ENCODE data around the gene CAP1. TPM values are rescaled to one million over a fixed set of nuclear protein-coding genes. Genes with fewer than 3 reads are reported as not detected.

Gene CAP1
- total and polyA plus RNA-seq, 2 experiments from 2014 or later = 496 to 576 TPM

DNA sequence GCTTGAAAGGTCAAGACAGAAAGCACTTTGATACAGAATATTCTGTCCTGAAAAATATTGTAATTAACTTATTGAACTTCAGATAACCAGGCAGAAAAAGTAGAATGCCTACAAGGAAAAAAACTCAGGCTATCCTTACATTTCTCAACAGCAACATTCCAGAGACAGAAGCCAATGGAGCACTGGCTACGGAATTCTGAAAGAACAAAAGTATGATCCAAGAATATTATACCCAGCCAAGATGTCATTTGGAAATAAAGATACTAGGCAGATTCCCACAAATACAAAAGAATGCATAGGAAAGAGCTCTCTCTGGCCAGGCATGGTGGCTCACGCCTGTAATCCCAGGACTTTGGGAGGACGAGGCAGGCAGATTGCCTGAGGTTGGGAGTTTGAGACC lies 62.4 kb downstream of the CAP1 start:
- no peaks in the 10 kb centered on the region for H4K20me1 ChIP-seq (ENCODE audit: insufficient read depth)
- DNase-seq = no peak

DNA sequence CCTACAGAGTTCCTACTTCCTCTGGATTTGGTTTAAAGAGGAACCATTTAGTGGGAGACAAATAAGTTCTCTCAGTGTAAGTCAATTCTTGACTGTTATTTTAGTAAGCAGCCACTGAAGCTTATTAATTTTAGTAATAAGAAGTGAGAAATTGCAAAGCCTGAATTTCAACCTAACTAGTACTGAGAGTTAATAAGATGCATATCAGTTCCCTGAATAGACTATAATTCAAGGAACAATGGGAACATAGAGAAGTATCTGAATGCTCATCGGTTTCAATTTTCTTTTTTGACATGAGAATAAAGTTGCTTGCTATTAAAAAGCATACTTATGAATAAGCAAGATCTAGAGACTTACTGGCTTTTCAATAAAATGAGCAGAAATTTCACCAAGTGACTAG lies 64.5 kb downstream of the CAP1 start:
- H3K27ac ChIP-seq = no peak overlapping the region
- H3K27me3 ChIP-seq (replicated peaks; ENCODE audit: insufficient read depth) = peaks cover 11% of the 10 kb centered on the region
- WGBS, 2 experiments (ENCODE audit: low coverage in 1 of 2, low lambda C conversion rate in 2 of 2, missing lambda C conversion rate in 2 of 2) = 65 to 84% methylated on average over 1 of the region's 1 CpG
- no peaks in the 10 kb centered on the region for H3K36me3 ChIP-seq (ENCODE audit: low read depth)
- no peaks in the 10 kb centered on the region for H3K9me2 ChIP-seq (ENCODE audit: insufficient read depth)
- no peak overlapping the region for H3K4me2 ChIP-seq (ENCODE audit: unreplicated experiment)
- H3K9ac ChIP-seq = no peak overlapping the region
- H3K79me2 ChIP-seq (ENCODE audit: insufficient read depth) = no peaks in the 10 kb centered on the region
- no peak for TF ChIP-seq EZH2 (IDR thresholded peaks at IDR 0.05; ENCODE audit: insufficient read depth, poor library complexity, severe bottlenecking)
- TF ChIP-seq EZH2phosphoT487 (IDR thresholded peaks at IDR 0.05; ENCODE audit: insufficient read depth, low read depth) = no peak
- no peaks in the 10 kb centered on the region for H3K4me1 ChIP-seq (ENCODE audit: insufficient read depth)
- H3F3A ChIP-seq (ENCODE audit: insufficient read depth) = no peaks in the 10 kb centered on the region
- DNase-seq = no peak
- H2AFZ ChIP-seq = no peak overlapping the region
- no peak overlapping the region for H3K4me3 ChIP-seq
- H3K9me3 ChIP-seq (ENCODE audit: low read depth) = no peaks in the 10 kb centered on the region
- in situ Hi-C loops (cut with MboI) = no loop called here
- no peaks in the 10 kb centered on the region for H4K20me1 ChIP-seq (ENCODE audit: insufficient read depth)

More for the DNA sequence above, 62.4 kb downstream of the CAP1 start:
- Histone ChIP-seq H3K4me1 (ENCODE audit: insufficient read depth) (no peaks in the 10 kb centered on the region), H3K79me2 (ENCODE audit: insufficient read depth) (no peaks in the 10 kb centered on the region), H3K4me3 (no peak overlapping the region), H3K27me3 (replicated peaks; ENCODE audit: insufficient read depth) (peaks cover 7% of the 10 kb centered on the region; the same call in 1 of the 2 replicates), H3K9me3 (ENCODE audit: low read depth) (no peaks in the 10 kb centered on the region), H3K4me2 (ENCODE audit: unreplicated experiment) (no peak overlapping the region), H3K9ac (no peak overlapping the region), H2AFZ (no peak overlapping the region), H3F3A (ENCODE audit: insufficient read depth) (no peaks in the 10 kb centered on the region), H3K27ac (no peak overlapping the region), H3K9me2 (ENCODE audit: insufficient read depth) (no peaks in the 10 kb centered on the region), H3K36me3 (ENCODE audit: low read depth) (no peaks in the 10 kb centered on the region)
- 46 to 53% methylated on average over 3 of the region's 3 CpGs for WGBS, 2 experiments (ENCODE audit: low coverage in 1 of 2, low lambda C conversion rate in 2 of 2, missing lambda C conversion rate in 2 of 2)
- in situ Hi-C loops (cut with MboI) = no loop called here
- TF ChIP-seq EZH2phosphoT487 (IDR thresholded peaks at IDR 0.05; ENCODE audit: insufficient read depth, low read depth) = no peak
- no peak for TF ChIP-seq EZH2 (IDR thresholded peaks at IDR 0.05; ENCODE audit: insufficient read depth, poor library complexity, severe bottlenecking)

DNA sequence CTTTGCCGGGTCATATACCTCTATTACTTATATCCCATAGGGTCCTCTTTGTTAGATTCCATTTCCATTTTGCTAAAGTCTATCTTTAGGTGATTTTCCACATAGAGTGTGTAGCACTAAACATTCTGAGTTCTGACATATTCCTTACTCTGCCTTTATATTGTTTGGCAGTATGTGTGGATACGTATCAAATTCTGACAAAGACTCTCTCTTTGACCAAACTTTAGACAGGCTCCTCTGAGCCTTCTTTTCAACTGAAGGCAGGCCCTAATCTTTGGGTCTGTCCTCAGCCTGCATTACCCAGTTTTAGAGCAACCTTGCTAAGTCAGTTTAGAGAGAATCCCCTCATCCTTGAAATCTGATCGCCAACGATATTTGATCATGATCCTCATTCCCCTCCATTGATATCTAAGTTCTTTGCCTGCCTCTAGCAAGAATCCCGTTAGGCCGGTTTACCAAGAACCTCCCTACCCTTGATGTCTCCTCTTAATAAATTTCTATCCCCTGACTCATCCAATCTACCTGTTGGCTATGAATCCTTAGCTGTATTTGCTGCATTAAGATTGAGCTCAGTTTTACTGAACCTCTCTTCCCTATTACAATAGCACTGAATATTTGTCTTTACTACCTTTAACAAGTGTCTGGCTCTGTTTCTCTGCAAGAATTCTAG lies 66.9 kb downstream of the CAP1 start:
- Histone ChIP-seq H3K4me1 (ENCODE audit: insufficient read depth) (no peaks in the 10 kb centered on the region), H3K79me2 (ENCODE audit: insufficient read depth) (no peaks in the 10 kb centered on the region), H3F3A (ENCODE audit: insufficient read depth) (no peaks in the 10 kb centered on the region), H3K9me2 (ENCODE audit: insufficient read depth) (no peaks in the 10 kb centered on the region), H3K9me3 (ENCODE audit: low read depth) (no peaks in the 10 kb centered on the region), H3K4me3 (no peak overlapping the region), H3K27ac (no peak overlapping the region), H2AFZ (no peak overlapping the region), H3K9ac (no peak overlapping the region), H3K4me2 (ENCODE audit: unreplicated experiment) (no peak overlapping the region), H3K27me3 (replicated peaks; ENCODE audit: insufficient read depth) (peaks cover 16% of the 10 kb centered on the region), H4K20me1 (ENCODE audit: insufficient read depth) (no peaks in the 10 kb centered on the region), H3K36me3 (ENCODE audit: low read depth) (no peaks in the 10 kb centered on the region)
- no peak for DNase-seq
- in situ Hi-C loops (cut with MboI) = no loop called here
- TF ChIP-seq EZH2 (IDR thresholded peaks at IDR 0.05; ENCODE audit: insufficient read depth, poor library complexity, severe bottlenecking) = no peak
- TF ChIP-seq EZH2phosphoT487 (IDR thresholded peaks at IDR 0.05; ENCODE audit: insufficient read depth, low read depth) = no peak
- WGBS, 2 experiments (ENCODE audit: low coverage in 1 of 2, low lambda C conversion rate in 2 of 2, missing lambda C conversion rate in 2 of 2) = 72 to 74% methylated on average over 6 of the region's 6 CpGs

DNA sequence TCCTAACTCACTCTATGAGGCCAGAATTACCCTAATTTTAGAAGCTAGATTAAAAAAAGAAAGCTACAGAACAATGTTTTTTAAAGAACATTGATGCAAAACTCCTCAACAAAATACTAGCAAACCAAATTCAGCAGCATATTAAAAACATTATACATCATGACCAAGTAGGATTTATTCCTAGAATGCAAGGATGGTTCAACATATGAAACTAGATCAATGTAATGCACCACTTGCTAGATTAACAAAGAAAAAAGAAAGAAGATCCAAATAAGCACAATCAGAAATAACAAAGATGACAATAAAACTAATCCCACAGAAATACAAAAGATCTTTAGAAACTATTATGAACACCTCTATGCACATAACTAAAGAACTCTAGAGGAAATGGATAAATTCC lies 69.9 kb downstream of the CAP1 start:
- Histone ChIP-seq H3K79me2 (ENCODE audit: insufficient read depth) (no peaks in the 10 kb centered on the region), H3F3A (ENCODE audit: insufficient read depth) (no peaks in the 10 kb centered on the region), H3K9ac (no peak overlapping the region), H3K4me1 (ENCODE audit: insufficient read depth) (no peaks in the 10 kb centered on the region), H3K9me2 (ENCODE audit: insufficient read depth) (no peaks in the 10 kb centered on the region), H3K4me2 (ENCODE audit: unreplicated experiment) (no peak overlapping the region), H3K27me3 (replicated peaks; ENCODE audit: insufficient read depth) (peaks cover 14% of the 10 kb centered on the region), H4K20me1 (ENCODE audit: insufficient read depth) (no peaks in the 10 kb centered on the region), H3K4me3 (no peak overlapping the region), H2AFZ (no peak overlapping the region), H3K36me3 (ENCODE audit: low read depth) (no peaks in the 10 kb centered on the region), H3K27ac (no peak overlapping the region), H3K9me3 (ENCODE audit: low read depth) (no peaks in the 10 kb centered on the region)
- TF ChIP-seq EZH2 (IDR thresholded peaks at IDR 0.05; ENCODE audit: insufficient read depth, poor library complexity, severe bottlenecking) (no peak), EZH2phosphoT487 (IDR thresholded peaks at IDR 0.05; ENCODE audit: insufficient read depth, low read depth) (no peak)
- DNase-seq = no peak
- in situ Hi-C loops (cut with MboI) = no loop called here

DNA sequence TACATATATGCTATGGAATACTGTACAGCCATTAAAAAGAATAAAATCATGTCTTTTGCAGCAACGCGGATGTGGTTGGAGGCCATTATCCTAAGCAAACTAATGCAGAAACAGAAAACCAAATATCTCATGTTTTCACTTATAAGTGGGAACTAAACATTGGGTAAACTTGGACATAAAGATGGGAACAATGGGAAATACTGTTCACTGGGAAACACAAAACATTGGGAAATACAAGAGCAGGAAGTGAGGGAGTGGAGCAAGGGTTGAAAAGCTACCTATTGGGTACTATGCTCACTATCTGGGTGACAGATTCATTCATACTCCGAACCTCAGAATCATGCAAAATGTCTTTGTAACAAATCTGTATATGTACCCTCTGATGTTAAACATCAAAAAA lies 73.9 kb downstream of the CAP1 start:
- H3K27ac ChIP-seq = no peak overlapping the region
- H3K4me1 ChIP-seq (ENCODE audit: insufficient read depth) = no peaks in the 10 kb centered on the region
- no peak overlapping the region for H3K4me2 ChIP-seq (ENCODE audit: unreplicated experiment)
- H4K20me1 ChIP-seq (ENCODE audit: insufficient read depth) = no peaks in the 10 kb centered on the region
- no peaks in the 10 kb centered on the region for H3K9me3 ChIP-seq (ENCODE audit: low read depth)
- no peak overlapping the region for H3K9ac ChIP-seq
- H2AFZ ChIP-seq = no peak overlapping the region
- in situ Hi-C loops (cut with MboI) = no loop called here
- no peaks in the 10 kb centered on the region for H3K79me2 ChIP-seq (ENCODE audit: insufficient read depth)
- H3F3A ChIP-seq (ENCODE audit: insufficient read depth) = no peaks in the 10 kb centered on the region
- H3K9me2 ChIP-seq (ENCODE audit: insufficient read depth) = no peaks in the 10 kb centered on the region
- no peak for DNase-seq
- 58 to 69% methylated on average over 3 of the region's 3 CpGs for WGBS, 2 experiments (ENCODE audit: low coverage in 1 of 2, low lambda C conversion rate in 2 of 2, missing lambda C conversion rate in 2 of 2)
- no peak overlapping the region for H3K4me3 ChIP-seq
- H3K36me3 ChIP-seq (ENCODE audit: low read depth) = no peaks in the 10 kb centered on the region
- TF ChIP-seq EZH2 (IDR thresholded peaks at IDR 0.05; ENCODE audit: insufficient read depth, poor library complexity, severe bottlenecking) = no peak
- no peak for TF ChIP-seq EZH2phosphoT487 (IDR thresholded peaks at IDR 0.05; ENCODE audit: insufficient read depth, low read depth)
- H3K27me3 ChIP-seq (replicated peaks; ENCODE audit: insufficient read depth) = peaks cover 26% of the 10 kb centered on the region
